GM12873 (cell line): ENCODE results near the gene LYPD6.

Experiments used
- TF ChIP-seq, protein P1 (sequence below): IDR thresholded peaks from 2 replicates; pipeline ENCODE4 v1.5.1; 2012; ENCODE audit warnings: low read depth, mild to moderate bottlenecking, moderate library complexity, low read length, control low read depth; ENCODE audit not compliant: insufficient read depth; ENCODE audit errors: missing control alignments

Gene LYPD6, protein sequence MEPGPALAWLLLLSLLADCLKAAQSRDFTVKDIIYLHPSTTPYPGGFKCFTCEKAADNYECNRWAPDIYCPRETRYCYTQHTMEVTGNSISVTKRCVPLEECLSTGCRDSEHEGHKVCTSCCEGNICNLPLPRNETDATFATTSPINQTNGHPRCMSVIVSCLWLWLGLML

DNA sequence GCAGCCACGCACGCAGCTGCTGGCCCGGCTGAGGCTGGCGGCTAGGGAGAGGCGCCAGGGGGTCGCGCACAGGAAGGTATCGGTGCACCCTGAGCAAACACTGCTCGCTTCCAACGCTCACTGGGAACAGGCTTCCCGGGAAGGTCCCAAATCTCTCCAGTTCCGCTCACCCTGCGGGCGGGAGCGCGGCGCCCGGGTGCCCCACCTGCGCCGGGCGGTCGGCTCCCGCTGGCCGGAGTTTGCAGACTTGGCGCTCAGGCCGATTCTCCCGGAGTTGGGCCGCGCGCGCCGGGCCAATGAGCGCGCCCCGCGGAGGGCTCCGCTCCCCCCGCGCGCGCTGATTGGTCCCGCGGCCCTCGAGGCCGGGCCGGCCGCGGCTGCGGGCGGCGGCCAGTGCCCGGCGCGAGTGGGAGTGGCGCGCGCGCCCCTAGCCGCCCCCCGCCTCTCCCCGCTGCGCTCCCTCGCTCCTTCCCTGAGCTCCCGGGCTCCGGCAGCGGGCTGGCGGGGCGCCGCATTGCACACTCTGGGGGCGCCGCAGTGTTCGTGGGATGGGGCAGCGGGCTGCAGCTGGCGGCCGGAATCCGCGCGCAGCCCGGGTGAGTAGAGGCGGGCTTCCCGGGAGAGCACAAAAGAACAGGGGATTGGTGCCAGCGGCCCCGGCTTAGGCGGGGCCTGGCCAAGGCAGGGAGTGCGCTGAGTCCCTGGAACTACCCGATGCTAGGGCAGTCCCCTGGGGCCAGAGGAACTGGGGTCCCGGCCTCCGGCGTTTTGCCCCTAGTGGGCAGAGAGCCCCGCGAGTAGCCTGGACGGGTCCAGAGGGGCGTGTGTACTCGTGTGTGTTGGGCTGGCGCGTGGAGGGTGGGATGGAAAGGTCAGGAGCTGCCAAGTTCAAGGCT, at the start of gene LYPD6:
LYPD6 (plus strand) TSS at position 461 of the 896 bp plus-strand sequence. CDS start 107,122 bp downstream, outside the sequence.
- TF ChIP-seq, protein P1, sequence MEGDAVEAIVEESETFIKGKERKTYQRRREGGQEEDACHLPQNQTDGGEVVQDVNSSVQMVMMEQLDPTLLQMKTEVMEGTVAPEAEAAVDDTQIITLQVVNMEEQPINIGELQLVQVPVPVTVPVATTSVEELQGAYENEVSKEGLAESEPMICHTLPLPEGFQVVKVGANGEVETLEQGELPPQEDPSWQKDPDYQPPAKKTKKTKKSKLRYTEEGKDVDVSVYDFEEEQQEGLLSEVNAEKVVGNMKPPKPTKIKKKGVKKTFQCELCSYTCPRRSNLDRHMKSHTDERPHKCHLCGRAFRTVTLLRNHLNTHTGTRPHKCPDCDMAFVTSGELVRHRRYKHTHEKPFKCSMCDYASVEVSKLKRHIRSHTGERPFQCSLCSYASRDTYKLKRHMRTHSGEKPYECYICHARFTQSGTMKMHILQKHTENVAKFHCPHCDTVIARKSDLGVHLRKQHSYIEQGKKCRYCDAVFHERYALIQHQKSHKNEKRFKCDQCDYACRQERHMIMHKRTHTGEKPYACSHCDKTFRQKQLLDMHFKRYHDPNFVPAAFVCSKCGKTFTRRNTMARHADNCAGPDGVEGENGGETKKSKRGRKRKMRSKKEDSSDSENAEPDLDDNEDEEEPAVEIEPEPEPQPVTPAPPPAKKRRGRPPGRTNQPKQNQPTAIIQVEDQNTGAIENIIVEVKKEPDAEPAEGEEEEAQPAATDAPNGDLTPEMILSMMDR = peak; percentile 10

DNA sequence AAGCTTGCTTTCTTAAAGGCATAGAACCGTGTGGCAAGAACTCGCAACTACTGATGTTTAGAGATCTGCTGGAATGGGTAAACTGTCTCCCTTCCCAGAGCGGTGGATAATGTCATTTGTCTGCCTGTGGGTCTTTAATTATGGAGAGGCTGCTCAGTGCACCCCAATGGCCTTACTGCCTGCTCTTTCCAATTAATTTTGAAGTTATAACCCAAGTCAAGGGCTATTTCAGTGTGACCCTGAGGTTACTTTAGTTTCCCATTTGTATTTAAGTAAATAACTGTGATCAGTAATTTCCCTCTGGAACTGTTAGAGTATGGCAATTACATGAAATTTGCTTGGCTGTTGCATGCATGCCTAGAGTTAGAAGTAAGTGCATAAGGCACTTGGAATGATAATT, 48.9 kb upstream of the LYPD6 start:
- TF ChIP-seq, protein P1 = no peak

DNA sequence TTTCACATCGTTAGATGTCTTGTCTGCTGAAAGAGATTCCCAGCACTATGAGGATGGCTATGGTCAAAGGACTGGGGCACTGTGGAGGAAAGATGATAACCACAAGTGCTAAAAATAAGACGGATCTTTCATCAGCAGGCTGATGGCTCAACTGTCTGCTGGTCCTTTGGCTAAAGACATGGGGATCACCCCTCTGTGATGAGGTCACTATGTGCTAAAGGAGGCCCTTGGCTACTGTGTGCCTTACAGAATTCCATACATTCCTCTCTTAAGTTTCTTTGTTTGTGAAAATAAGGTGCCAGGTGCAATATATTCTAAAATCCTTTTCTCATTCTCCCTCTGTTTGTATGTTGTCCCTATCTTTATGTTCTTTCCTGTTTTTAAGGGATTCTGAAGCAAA, 39.7 kb upstream of the LYPD6 start:
- TF ChIP-seq, protein P1 = no peak

DNA sequence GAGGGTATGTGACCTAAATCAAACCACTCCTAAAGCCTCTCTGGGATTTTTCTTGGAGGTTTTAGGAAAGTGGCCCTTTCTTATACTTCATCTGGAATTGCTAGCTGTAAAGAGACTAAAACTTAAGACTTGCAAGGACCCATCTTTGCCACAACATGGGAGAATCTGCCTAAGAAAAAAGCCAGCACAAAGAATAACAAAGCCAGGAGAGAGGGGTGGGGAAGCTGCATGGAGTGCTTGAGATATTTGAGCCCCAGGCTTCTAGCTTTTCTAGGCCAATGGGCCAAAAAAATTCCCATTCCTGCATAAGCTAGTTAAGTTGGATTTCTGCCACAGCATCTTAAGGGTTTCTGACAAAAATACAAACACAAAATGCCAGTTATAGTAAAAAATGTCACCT, 38.5 kb upstream of the LYPD6 start:
- TF ChIP-seq, protein P1 = no peak

DNA sequence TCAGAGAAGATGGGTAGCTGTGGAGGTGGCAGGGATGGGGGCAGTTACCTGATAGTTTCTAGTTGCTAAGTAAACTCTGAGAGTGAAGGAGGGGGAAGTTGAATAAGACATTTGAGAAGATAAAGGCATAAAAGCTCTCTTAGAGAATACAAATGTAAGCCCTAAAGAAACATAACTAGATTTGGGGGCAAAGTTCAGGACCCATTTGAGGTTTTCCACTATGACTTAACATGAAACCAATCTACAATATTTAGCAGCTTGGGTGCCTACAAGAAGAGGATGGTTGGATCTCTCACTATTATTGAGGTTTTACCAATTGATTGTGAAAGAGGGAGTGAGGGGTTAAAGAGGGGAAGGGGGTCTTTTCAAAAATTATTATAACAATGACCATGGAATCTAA, 34.4 kb upstream of the LYPD6 start:
- TF ChIP-seq, protein P1 = no peak

DNA sequence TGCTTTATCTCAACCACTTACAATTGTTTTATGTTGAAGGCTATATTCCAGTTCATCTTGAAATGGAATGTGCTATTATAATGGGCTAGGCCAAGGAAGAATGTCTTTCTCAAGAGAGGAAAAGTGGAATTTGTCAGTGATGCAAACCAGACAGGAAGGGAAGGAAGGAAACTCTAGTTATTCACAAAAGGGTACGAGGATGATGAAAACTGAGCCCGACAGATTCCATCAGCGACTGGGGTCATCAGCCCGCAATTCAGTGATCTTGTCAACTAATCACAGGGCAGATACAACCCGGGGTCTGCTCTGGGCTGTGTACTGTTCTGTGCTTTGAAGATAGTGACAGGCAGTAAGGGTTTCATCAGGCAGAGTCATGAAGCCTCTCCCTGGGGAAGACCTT, 23.4 kb upstream of the LYPD6 start:
- TF ChIP-seq, protein P1 = no peak

DNA sequence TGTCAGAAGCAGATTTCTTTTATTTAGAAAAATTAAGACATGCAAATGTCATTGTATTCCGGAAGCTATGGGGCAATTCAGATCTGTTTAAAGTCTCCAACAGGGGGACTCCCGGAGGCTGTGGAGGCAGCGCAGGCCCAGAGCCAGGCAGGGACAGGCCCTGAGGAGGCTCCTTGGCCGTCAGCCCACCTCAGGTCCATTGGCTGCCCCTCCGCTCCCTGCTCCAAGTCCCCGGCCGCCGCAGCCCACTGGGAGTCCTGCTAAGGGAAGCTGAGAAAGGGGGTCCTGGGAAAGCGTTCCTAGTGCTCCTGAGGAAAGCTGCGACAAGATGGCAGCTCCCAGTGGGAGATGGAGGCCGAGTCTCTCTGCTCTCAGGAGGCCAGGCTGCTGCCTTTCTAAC, 20.0 kb upstream of the LYPD6 start:
- TF ChIP-seq, protein P1 = no peak
